Mesodermal cell (in vitro differentiated cells): ENCODE data around the gene ZNF598.

ENCODE experiments used
- H3K27ac ChIP-seq: 2 replicates; pipeline ENCODE4 v1.7.0; 2013; ENCODE audit warnings: mild to moderate bottlenecking, low read depth, low read length, moderate library complexity; ENCODE audit not compliant: severe bottlenecking
- H3K36me3 ChIP-seq: 2 replicates; pipeline ENCODE4 v1.7.1; 2013; ENCODE audit warnings: mild to moderate bottlenecking, low read length, moderate library complexity; ENCODE audit not compliant: control insufficient read depth, insufficient read depth
- H3K4me1 ChIP-seq: one replicate; pipeline ENCODE4 v1.7.1; 2013; ENCODE audit warnings: mild to moderate bottlenecking, low read length; ENCODE audit not compliant: insufficient read depth, control insufficient read depth, poor library complexity, severe bottlenecking
- H3K4me3 ChIP-seq: 2 replicates; pipeline ENCODE4 v1.7.0; 2013; ENCODE audit warnings: low read length, control low read depth, mild to moderate bottlenecking; ENCODE audit not compliant: insufficient read depth, poor library complexity, severe bottlenecking; ENCODE audit errors: extremely low read depth
- H3K9me3 ChIP-seq: 2 replicates; pipeline ENCODE4 v1.7.1; 2013; ENCODE audit warnings: mild to moderate bottlenecking, low read length, moderate library complexity; ENCODE audit not compliant: control insufficient read depth
- WGBS, 2 experiments: methylation state at CpG; one replicate each; pipeline ENCODE4 v1.1.5; 2013; ENCODE audit warnings: missing lambda C conversion rate in 2 of 2; ENCODE audit not compliant: insufficient coverage in 2 of 2; 5-methylcytosine and 5-hydroxymethylcytosine counted together

Gene ZNF598

GRCh38 chr16:1997494-1998359 is 11.9 kb downstream of the ZNF598 start:
- no peak overlapping the region for H3K27ac ChIP-seq
- WGBS, 2 experiments: 96 to 98% methylated on average over 20 to 25 of the region's 26 CpGs

GRCh38 chr16:1993731-1994131 is 15.9 kb downstream of the ZNF598 start:
- Histone ChIP-seq H3K27ac (no peak overlapping the region), H3K4me1 (peaks cover 11% of the 10 kb centered on the region), H3K36me3 (peaks cover 24% of the 10 kb centered on the region), H3K4me3 (no peak overlapping the region), H3K9me3 (no peaks in the 10 kb centered on the region)
- 100% methylated on average over 1 of the region's 2 CpGs for WGBS, 2 experiments

More at GRCh38 chr16:1997494-1998359, 11.9 kb downstream of the ZNF598 start:
- H3K4me3 ChIP-seq: no peak overlapping the region
- H3K9me3 ChIP-seq: no peaks in the 10 kb centered on the region
- H3K4me1 ChIP-seq: peaks cover 5% of the 10 kb centered on the region
- peaks cover 64% of the 10 kb centered on the region for H3K36me3 ChIP-seq

GRCh38 chr16:1992704-1993317 is 16.8 kb downstream of the ZNF598 start:
- H3K4me1 ChIP-seq: peaks cover 8% of the 10 kb centered on the region
- WGBS, 2 experiments: 86 to 90% methylated on average over 37 to 47 of the region's 50 CpGs
- H3K9me3 ChIP-seq: no peaks in the 10 kb centered on the region
- no peak overlapping the region for H3K27ac ChIP-seq
- peaks cover 16% of the 10 kb centered on the region for H3K36me3 ChIP-seq
- no peak overlapping the region for H3K4me3 ChIP-seq

GRCh38 chr16:1991948-1992703 is 17.5 kb downstream of the ZNF598 start:
- peaks cover 11% of the 10 kb centered on the region for H3K36me3 ChIP-seq
- no peaks in the 10 kb centered on the region for H3K9me3 ChIP-seq
- 19 to 27% methylated on average over 58 to 70 of the region's 96 CpGs for WGBS, 2 experiments
- no peak overlapping the region for H3K27ac ChIP-seq
- H3K4me1 ChIP-seq: peaks cover 7% of the 10 kb centered on the region
- peak overlapping the region; percentile 3 for H3K4me3 ChIP-seq

- H3K4me3 ChIP-seq: peak overlapping the region; percentile 3
- 26 to 40% methylated on average over 14 to 22 of the region's 22 CpGs for WGBS, 2 experiments
- H3K4me1 ChIP-seq: peaks cover 7% of the 10 kb centered on the region
- no peaks in the 10 kb centered on the region for H3K9me3 ChIP-seq
- H3K36me3 ChIP-seq: peaks cover 11% of the 10 kb centered on the region
- H3K27ac ChIP-seq: no peak overlapping the region
Measured at GRCh38 chr16:1991588-1991947, 18.1 kb downstream of the ZNF598 start.

GRCh38 chr16:1991135-1991551 is 18.5 kb downstream of the ZNF598 start:
- Histone ChIP-seq H3K4me1 (peaks cover 7% of the 10 kb centered on the region), H3K4me3 (no peak overlapping the region), H3K36me3 (peaks cover 14% of the 10 kb centered on the region), H3K9me3 (no peaks in the 10 kb centered on the region), H3K27ac (no peak overlapping the region)
- WGBS, 2 experiments: 15 to 22% methylated on average over 14 to 18 of the region's 18 CpGs

- 3 to 4% methylated on average over 29 to 37 of the region's 50 CpGs for WGBS, 2 experiments
- no peaks in the 10 kb centered on the region for H3K9me3 ChIP-seq
- no peak overlapping the region for H3K27ac ChIP-seq
- peak overlapping the region; percentile 27 for H3K4me3 ChIP-seq
- H3K4me1 ChIP-seq: peaks cover 8% of the 10 kb centered on the region
- peaks cover 20% of the 10 kb centered on the region for H3K36me3 ChIP-seq
Measured at GRCh38 chr16:1990351-1991134, 19.1 kb downstream of the ZNF598 start.

GRCh38 chr16:1990101-1990350 is 19.6 kb downstream of the ZNF598 start:
- whole genome bisulfite sequencing, 2 experiments: 0 to 3% methylated on average over 5 to 8 of the region's 25 CpGs
- Histone ChIP-seq H3K9me3 (no peaks in the 10 kb centered on the region), H3K4me1 (peaks cover 14% of the 10 kb centered on the region), H3K27ac (no peak overlapping the region), H3K36me3 (peaks cover 24% of the 10 kb centered on the region), H3K4me3 (peak overlapping the region; percentile 27)

GRCh38 chr16:1989209-1990100 is 20.2 kb downstream of the ZNF598 start, which contains the start of gene SYNGR3:
Gene SYNGR3, plus strand, starts transcription at chr16:1989970. Its CDS starts 133 bp downstream, at chr16:1990103.
- Histone ChIP-seq H3K27ac (no peak within 1 kb of the TSS), H3K4me1 (peaks cover 15% of the 10 kb centered on the region), H3K4me3 (peak within 1 kb of the TSS; percentile 27), H3K9me3 (no peaks in the 10 kb centered on the region), H3K36me3 (peaks cover 23% of the 10 kb centered on the region)
- 10 to 11% methylated on average over 45 to 52 of the region's 67 CpGs for WGBS, 2 experiments
